ENCODE results near the gene TACC2.

The TACC2 gene

DNA sequence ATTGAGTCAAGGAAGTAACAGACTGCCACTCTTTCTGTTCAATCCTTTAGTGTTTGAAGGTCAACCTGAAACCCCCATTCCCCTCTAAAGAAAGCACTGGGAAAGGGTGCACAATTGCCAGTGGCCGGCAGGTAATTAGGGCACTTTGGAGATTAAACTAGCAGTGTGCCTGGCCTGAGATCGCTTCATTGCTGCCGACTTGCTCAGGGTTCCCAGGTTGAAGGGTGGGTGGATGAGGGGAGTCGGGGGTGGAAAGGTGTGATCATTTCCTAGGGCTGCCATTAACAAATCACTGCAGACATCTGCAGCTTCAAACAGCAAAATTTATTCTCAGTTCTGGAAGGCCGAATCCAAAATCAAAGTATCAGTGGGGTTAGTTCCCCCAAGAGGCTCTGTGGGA, 265.9 kb downstream of the TACC2 start:
- Histone ChIP-seq H3K36me3 (no peaks in the 10 kb centered on the region; the same call in 1 of the 2 replicates), H3K4me1 (no peaks in the 10 kb centered on the region)
- TF ChIP-seq, protein P1, sequence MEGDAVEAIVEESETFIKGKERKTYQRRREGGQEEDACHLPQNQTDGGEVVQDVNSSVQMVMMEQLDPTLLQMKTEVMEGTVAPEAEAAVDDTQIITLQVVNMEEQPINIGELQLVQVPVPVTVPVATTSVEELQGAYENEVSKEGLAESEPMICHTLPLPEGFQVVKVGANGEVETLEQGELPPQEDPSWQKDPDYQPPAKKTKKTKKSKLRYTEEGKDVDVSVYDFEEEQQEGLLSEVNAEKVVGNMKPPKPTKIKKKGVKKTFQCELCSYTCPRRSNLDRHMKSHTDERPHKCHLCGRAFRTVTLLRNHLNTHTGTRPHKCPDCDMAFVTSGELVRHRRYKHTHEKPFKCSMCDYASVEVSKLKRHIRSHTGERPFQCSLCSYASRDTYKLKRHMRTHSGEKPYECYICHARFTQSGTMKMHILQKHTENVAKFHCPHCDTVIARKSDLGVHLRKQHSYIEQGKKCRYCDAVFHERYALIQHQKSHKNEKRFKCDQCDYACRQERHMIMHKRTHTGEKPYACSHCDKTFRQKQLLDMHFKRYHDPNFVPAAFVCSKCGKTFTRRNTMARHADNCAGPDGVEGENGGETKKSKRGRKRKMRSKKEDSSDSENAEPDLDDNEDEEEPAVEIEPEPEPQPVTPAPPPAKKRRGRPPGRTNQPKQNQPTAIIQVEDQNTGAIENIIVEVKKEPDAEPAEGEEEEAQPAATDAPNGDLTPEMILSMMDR (IDR thresholded peaks at IDR 0.05; ENCODE audit: low read depth, low read length): no peak

DNA sequence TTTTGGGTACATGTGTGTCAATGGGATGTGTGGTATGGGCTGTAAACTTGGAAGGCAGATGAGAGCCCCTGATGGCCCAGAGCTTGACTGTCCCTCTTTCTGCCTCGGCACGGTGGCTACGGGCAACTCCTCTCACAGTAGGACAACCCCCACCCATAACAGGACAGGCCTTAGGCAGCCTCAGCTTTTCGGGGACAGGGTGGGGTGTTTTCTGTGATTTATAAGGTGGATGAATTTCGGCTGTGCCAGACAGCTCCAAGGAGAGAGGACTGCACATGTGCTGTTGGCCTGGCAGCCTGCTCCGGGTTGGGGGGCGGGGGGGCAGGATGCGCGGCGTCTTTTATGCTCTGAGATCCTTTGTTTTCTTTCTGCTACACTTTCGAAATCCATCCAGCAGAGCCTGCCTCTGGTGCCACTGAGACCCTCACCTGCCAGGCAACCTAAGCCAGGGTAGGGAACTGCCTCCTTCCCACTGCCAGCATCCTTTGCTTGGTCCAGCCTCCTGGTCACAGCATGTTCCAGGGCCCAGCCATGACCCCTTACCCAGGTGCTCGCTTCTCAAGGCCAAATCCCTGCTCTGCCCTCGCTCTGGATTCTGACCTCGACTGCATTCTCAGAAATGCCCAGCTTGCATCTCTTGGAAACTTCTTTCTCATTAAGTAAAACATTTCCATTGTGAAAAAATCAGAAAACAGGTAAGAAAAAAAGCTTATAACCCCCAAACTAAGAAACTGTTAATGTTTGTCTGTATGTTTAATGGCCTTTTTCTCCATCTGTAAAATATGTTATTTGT, 266.7 kb downstream of the TACC2 start:
- TF ChIP-seq, protein P1 (IDR thresholded peaks at IDR 0.05; ENCODE audit: low read depth, low read length): no peak
- H3K9me3 ChIP-seq: no peaks in the 10 kb centered on the region
- H3K4me3 ChIP-seq (ENCODE audit: low read depth, low read length): no peak overlapping the region
- no peaks in the 10 kb centered on the region for H3K36me3 ChIP-seq
- no peaks in the 10 kb centered on the region for H3K27me3 ChIP-seq
- DNase-seq: no peak
- H3K4me1 ChIP-seq: no peaks in the 10 kb centered on the region

More for the DNA sequence above, 265.9 kb downstream of the TACC2 start:
- no peaks in the 10 kb centered on the region for H3K27me3 ChIP-seq
- DNase-seq: no peak
- no peak overlapping the region for H3K4me3 ChIP-seq (ENCODE audit: low read depth, low read length)
- H3K9me3 ChIP-seq: no peaks in the 10 kb centered on the region

DNA sequence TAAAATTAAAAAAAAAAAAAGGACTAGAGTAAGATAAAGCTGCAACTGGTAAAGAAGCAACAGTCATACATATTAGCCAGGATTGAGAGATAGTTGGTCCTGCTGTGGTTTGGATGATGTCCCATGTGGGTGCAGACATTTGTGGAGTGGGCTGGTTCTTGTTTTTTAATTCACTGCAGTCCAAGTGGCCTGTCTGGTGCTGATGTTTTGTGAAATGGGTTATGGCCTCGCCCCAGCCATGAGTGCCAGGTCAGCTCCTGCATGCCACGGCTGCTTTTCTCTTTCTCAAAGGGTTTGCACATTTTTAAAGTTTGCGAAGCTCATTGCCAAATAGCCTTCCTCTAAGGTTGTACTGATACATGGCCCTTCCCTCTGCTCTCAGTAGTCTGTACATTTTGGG, 268.1 kb downstream of the TACC2 start:
- DNase-seq: no peak
- Histone ChIP-seq H3K27me3 (no peaks in the 10 kb centered on the region), H3K9me3 (no peaks in the 10 kb centered on the region), H3K36me3 (no peaks in the 10 kb centered on the region), H3K4me3 (ENCODE audit: low read depth, low read length) (no peak overlapping the region), H3K4me1 (no peaks in the 10 kb centered on the region)
- TF ChIP-seq, protein P1 (IDR thresholded peaks at IDR 0.05; ENCODE audit: low read depth, low read length): no peak

DNA sequence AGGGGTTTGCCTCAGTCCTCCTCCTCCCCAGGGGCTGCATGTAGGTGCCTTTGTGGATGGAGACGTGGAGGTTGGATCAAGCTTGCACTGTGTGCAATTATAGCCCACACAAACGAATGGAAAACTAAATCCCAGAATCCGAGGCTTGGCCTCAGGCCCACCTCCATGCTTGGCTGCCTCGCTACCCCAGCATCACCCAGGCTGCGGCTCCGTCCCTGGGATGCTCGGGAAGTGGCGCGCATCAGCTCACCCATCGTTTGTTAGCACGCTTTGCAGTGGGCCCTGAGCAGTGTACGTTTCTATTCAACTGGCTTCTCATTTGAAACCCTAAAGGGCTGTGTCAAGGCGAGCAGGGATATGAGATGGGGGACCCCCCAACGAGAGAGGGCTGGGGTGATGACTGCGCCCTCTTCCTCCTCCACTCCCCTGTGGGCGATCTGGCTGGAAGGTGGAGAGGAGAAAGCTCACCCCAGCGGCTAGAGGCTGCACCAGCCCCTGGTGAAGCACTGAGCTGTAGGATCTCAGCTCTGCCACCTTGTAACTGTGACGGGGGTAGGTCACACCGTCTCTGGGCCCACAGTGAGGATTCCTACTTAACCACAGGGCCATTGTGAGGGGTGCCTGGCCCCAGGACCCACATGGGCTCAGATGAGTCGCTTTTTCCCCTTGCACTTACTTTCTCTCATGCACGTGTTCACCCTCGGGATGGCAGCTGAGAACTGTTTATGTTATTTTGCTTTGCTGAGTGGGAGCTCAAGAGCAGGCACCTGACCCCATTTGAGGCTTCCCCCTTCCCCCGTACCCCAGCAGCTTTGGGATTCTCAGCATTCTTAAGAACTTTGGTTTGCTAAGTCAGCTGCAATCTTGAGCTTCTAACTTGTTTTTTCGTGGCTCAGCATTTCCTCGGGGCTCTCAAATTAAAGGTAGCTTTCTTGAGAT, 269.4 kb downstream of the TACC2 start:
- Histone ChIP-seq H3K4me3 (ENCODE audit: low read depth, low read length) (no peak overlapping the region), H3K4me1 (no peaks in the 10 kb centered on the region), H3K36me3 (no peaks in the 10 kb centered on the region), H3K27me3 (no peaks in the 10 kb centered on the region), H3K9me3 (no peaks in the 10 kb centered on the region)
- TF ChIP-seq, protein P1 (IDR thresholded peaks at IDR 0.05; ENCODE audit: low read depth, low read length): no peak
- no peak for DNase-seq

DNA sequence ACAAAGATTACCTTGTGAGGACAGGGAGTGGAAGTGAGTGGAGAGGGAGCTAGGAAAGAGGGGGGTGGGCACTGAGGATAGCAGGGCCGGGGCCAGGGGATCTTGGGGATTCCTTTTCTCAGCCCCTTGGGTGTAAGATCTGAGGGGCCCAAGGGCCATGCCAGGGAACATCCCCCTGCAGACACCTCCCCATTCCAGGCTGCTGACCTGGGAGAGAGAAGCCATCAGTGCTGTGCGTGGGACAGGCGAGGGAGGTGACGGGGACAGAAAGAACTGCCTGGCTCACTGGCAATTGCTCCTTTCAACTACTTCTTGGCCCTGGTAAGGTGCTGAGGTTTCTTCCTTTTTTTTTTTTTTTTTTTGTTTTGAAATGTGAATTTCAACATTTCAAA, 270.1 kb downstream of the TACC2 start:
- no peaks in the 10 kb centered on the region for H3K9me3 ChIP-seq
- DNase-seq: no peak
- no peaks in the 10 kb centered on the region for H3K27me3 ChIP-seq
- no peaks in the 10 kb centered on the region for H3K36me3 ChIP-seq
- TF ChIP-seq, protein P1 (IDR thresholded peaks at IDR 0.05; ENCODE audit: low read depth, low read length): no peak
- H3K4me1 ChIP-seq: no peaks in the 10 kb centered on the region
- no peak overlapping the region for H3K4me3 ChIP-seq (ENCODE audit: low read depth, low read length)

Data from BE2C (cell line).